H1 (cell line): Measurements from ENCODE around the gene OR5AU1. TPM values are rescaled to one million over a fixed set of nuclear protein-coding genes. Genes with fewer than 3 reads are reported as not detected.
"Not testable (repeated sequence)": the region's sequence is repeated elsewhere in the genome, so short reads cannot be mapped to it uniquely, and the experiment has no call there.

Experiments used
- CTCF ChIA-PET: fragments of 300-600 bp; sonication (Branson Sonifier 250); formaldehyde crosslinking; loops from one replicate; lab custom pipeline; 2021; ENCODE audit not compliant: partially characterized antibody; lab: Charles Lee
- POLR2A ChIA-PET: fragments of 300-600 bp; sonication (Branson Sonifier 250); formaldehyde crosslinking; loops from one replicate; lab custom pipeline; 2021; ENCODE audit warnings: inconsistent platforms; ENCODE audit not compliant: partially characterized antibody; lab: Charles Lee
- DNase-seq, 2 experiments: peaks; one replicate each; pipeline versions ENCODE4 v3.0.0 to v3.0.0-alpha.2; 2010 to 2022; ENCODE audit warnings: low spot score in 2 of 2, low read depth in 1 of 2, mixed read lengths in 1 of 2
- FAIRE-seq: peaks from 2 replicates; lab custom pipeline; 2011; peaks lifted over from hg19 to GRCh38; lab: Jason Lieb, UNC
- H2AFZ ChIP-seq: 2 replicates; pipeline ENCODE4 v1.8.1; 2012; ENCODE audit warnings: low read length, inconsistent platforms
- H2AK5ac ChIP-seq: 2 replicates; pipeline ENCODE4 v1.6.1; 2013; ENCODE audit warnings: low read depth, low read length
- H2BK120ac ChIP-seq: replicated peaks from 2 replicates; pipeline ENCODE3; 2013; ENCODE audit warnings: low read depth, low read length, inconsistent platforms
- H2BK12ac ChIP-seq: 2 replicates; pipeline ENCODE4 v1.6.1; 2013; ENCODE audit warnings: low read depth, low read length
- H2BK15ac ChIP-seq: 2 replicates; pipeline ENCODE4 v1.6.1; 2013; ENCODE audit warnings: low read length
- H2BK20ac ChIP-seq: 2 replicates; pipeline ENCODE4 v1.6.1; 2013; ENCODE audit warnings: low read length
- H2BK5ac ChIP-seq: 2 replicates; pipeline ENCODE4 v1.6.1; 2013; ENCODE audit warnings: low read depth, low read length
- H3K14ac ChIP-seq: 2 replicates; pipeline ENCODE4 v1.6.1; 2013; ENCODE audit warnings: inconsistent platforms; ENCODE audit not compliant: insufficient read length
- H3K18ac ChIP-seq: 2 replicates; pipeline ENCODE4 v1.6.1; 2013; ENCODE audit warnings: low read length; ENCODE audit errors: extremely low read depth
- H3K23ac ChIP-seq: 2 replicates; pipeline ENCODE4 v1.6.1; 2013; ENCODE audit warnings: inconsistent platforms; ENCODE audit not compliant: insufficient read length
- H3K23me2 ChIP-seq: 2 replicates; pipeline ENCODE4 v1.6.1; 2013; ENCODE audit warnings: low read depth, low read length
- H3K27ac ChIP-seq: 2 replicates; pipeline ENCODE4 v1.6.1; 2011; ENCODE audit warnings: low read depth, low read length, inconsistent platforms
- H3K27me3 ChIP-seq, 4 experiments: replicated peaks in 1 of 4; 1 replicate in 1 of 4; 2 replicates in 3 of 4; pipeline versions ENCODE4 v1.6.1 to v1.8.1; 2011 to 2013; ENCODE audit warnings: low read length in 3 of 4, mild to moderate bottlenecking in 3 of 4, inconsistent platforms in 2 of 4, mixed read lengths in 2 of 4, moderate library complexity in 1 of 4; ENCODE audit not compliant: control insufficient read depth in 3 of 4, insufficient read depth in 3 of 4; ENCODE audit errors: extremely low read depth in 1 of 4
- H3K36me3 ChIP-seq, 4 experiments: 2 replicates each; pipeline versions ENCODE4 v1.6.1 to v1.8.1; 2011 to 2013; ENCODE audit warnings: mild to moderate bottlenecking in 4 of 4, low read length in 3 of 4, moderate library complexity in 2 of 4, control low read depth in 1 of 4, inconsistent platforms in 1 of 4; ENCODE audit not compliant: insufficient read depth in 4 of 4, control insufficient read depth in 2 of 4
- H3K4ac ChIP-seq: replicated peaks from 2 replicates; pipeline ENCODE3; 2013; ENCODE audit warnings: low read length, low read depth, mixed read lengths, inconsistent platforms; ENCODE audit not compliant: insufficient read length
- H3K4me1 ChIP-seq, 4 experiments: replicated peaks in 1 of 4; 1 replicate in 1 of 4; 2 replicates in 3 of 4; pipeline versions ENCODE4 v1.6.1 to v1.8.1; 2011 to 2013; ENCODE audit warnings: low read length in 3 of 4, inconsistent platforms in 2 of 4, mixed read lengths in 1 of 4; ENCODE audit not compliant: insufficient read depth in 4 of 4, control insufficient read depth in 3 of 4
- H3K4me2 ChIP-seq, 2 experiments: 2 replicates each; pipeline versions ENCODE4 v1.6.1 to v1.8.1; 2011 to 2013; ENCODE audit warnings: low read depth in 2 of 2, low read length in 2 of 2, control low read depth in 1 of 2, inconsistent platforms in 1 of 2, mild to moderate bottlenecking in 1 of 2; ENCODE audit not compliant: insufficient read depth in 1 of 2
- H3K4me3 ChIP-seq, 4 experiments: fragments of 200-600, 300-600 bp in 1 of 4; sonication (generic), shearing (Covaris generic), sonication (Bioruptor Twin) in 1 of 4; 2 replicates each; pipeline versions ENCODE4 v1.5.1 to v1.8.1; 2011 to 2016; ENCODE audit warnings: low read length in 4 of 4, low read depth in 3 of 4, control low read depth in 2 of 4, inconsistent platforms in 2 of 4, mild to moderate bottlenecking in 2 of 4, mixed read lengths in 1 of 4, moderate library complexity in 1 of 4; ENCODE audit not compliant: insufficient read depth in 2 of 4; ENCODE audit errors: extremely low read depth in 1 of 4
- H3K56ac ChIP-seq: replicated peaks from 2 replicates; pipeline ENCODE3; 2013; ENCODE audit warnings: low read depth, mild to moderate bottlenecking, mixed read lengths, low read length, inconsistent platforms; ENCODE audit not compliant: insufficient read length
- H3K79me1 ChIP-seq: 2 replicates; pipeline ENCODE4 v1.6.1; 2013; ENCODE audit warnings: low read depth, low read length, control low read depth
- H3K79me2 ChIP-seq, 2 experiments: 2 replicates each; pipeline versions ENCODE4 v1.6.1 to v1.8.1; 2012 to 2013; ENCODE audit warnings: low read length in 2 of 2, mild to moderate bottlenecking in 2 of 2, inconsistent platforms in 1 of 2; ENCODE audit not compliant: insufficient read depth in 2 of 2, control insufficient read depth in 1 of 2
- H3K9ac ChIP-seq, 4 experiments: replicated peaks in 1 of 4; 1 replicate in 1 of 4; 2 replicates in 3 of 4; pipeline versions ENCODE4 v1.6.1 to v1.8.1; 2011 to 2013; ENCODE audit warnings: low read depth in 3 of 4, low read length in 3 of 4, control low read depth in 2 of 4, mild to moderate bottlenecking in 2 of 4, moderate library complexity in 2 of 4, inconsistent platforms in 1 of 4; ENCODE audit errors: extremely low read depth in 1 of 4
- H3K9me3 ChIP-seq, 2 experiments: 2 replicates each; pipeline versions ENCODE4 v1.6.1 to v1.8.1; 2012 to 2013; ENCODE audit warnings: mild to moderate bottlenecking in 2 of 2, moderate library complexity in 2 of 2, control low read depth in 1 of 2, inconsistent platforms in 1 of 2, low read depth in 1 of 2, low read length in 1 of 2, mixed read lengths in 1 of 2; ENCODE audit not compliant: insufficient read depth in 2 of 2
- H4K20me1 ChIP-seq, 2 experiments: replicated peaks in 1 of 2; 2 replicates each; pipeline versions ENCODE3 to v1.8.1; 2011 to 2013; ENCODE audit warnings: inconsistent platforms in 2 of 2, low read length in 2 of 2, mild to moderate bottlenecking in 1 of 2; ENCODE audit not compliant: insufficient read depth in 2 of 2, control insufficient read depth in 1 of 2
- H4K5ac ChIP-seq: 2 replicates; pipeline ENCODE4 v1.6.1; 2013; ENCODE audit warnings: low read length, low read depth, mixed read lengths, inconsistent platforms; ENCODE audit not compliant: insufficient read length
- H4K8ac ChIP-seq: 2 replicates; pipeline ENCODE4 v1.8.0; 2013; ENCODE audit warnings: mild to moderate bottlenecking, moderate library complexity, low read length, inconsistent platforms; ENCODE audit not compliant: insufficient read depth; ENCODE audit errors: extremely low read depth
- H4K91ac ChIP-seq: replicated peaks from 2 replicates; pipeline ENCODE3; 2013; ENCODE audit warnings: low read length, mixed read lengths, inconsistent platforms; ENCODE audit not compliant: insufficient read length
- TAF7 ChIP-seq: optimal IDR thresholded peaks from 2 replicates; pipeline ENCODE3; 2011; ENCODE audit warnings: low read depth, mild to moderate bottlenecking, inconsistent platforms, low read length, moderate library complexity, borderline replicate concordance
- WGBS, 2 experiments: shearing (Covaris generic) in 1 of 2; methylation state at CpG; one replicate each; pipeline versions ENCODE4 v1.1.6 to v1.1.7; 2013 to 2015; ENCODE audit warnings: low lambda C conversion rate in 2 of 2, mixed read lengths in 2 of 2, inconsistent platforms in 1 of 2, low coverage in 1 of 2, missing lambda C conversion rate in 1 of 2; ENCODE audit not compliant: insufficient replicate concordance in 2 of 2, insufficient coverage in 1 of 2, insufficient read length in 1 of 2; ENCODE audit errors: extremely low coverage in 1 of 2, missing lambda C conversion rate in 1 of 2; 5-methylcytosine and 5-hydroxymethylcytosine counted together
- polyA plus RNA-seq, 7 experiments: library from polyadenylated mRNA; depleted of rRNA in 3 of 7; stranded (reverse) in 5 of 7; unstranded in 2 of 7; fragments of >200 nt in 5 of 7; fragments of 200-250 nt in 2 of 7; gene quantifications; 1 replicate in 5 of 7; 2 replicates in 1 of 7; 4 replicates in 1 of 7; pipeline versions ENCODE4 v1.2.1 to v1.2.3, GENCODE V29; 2011 to 2013; ENCODE audit warnings: missing spikeins in 2 of 7, mixed read lengths in 2 of 7
- total RNA-seq: library from RNA; stranded (reverse); fragmentation: NEBNext Ultra II Directional; extraction: Animal tissue kit (Norgen Biotek cat#: 25700); gene quantifications from 2 replicates; pipeline ENCODE4 v1.2.1, GENCODE V29; 2021

Gene OR5AU1
- total and polyA plus RNA-seq, 2 of the 8 experiments (the other 6 are each of a cell fraction or from before 2014, with no cell fraction given) = not detected

DNA sequence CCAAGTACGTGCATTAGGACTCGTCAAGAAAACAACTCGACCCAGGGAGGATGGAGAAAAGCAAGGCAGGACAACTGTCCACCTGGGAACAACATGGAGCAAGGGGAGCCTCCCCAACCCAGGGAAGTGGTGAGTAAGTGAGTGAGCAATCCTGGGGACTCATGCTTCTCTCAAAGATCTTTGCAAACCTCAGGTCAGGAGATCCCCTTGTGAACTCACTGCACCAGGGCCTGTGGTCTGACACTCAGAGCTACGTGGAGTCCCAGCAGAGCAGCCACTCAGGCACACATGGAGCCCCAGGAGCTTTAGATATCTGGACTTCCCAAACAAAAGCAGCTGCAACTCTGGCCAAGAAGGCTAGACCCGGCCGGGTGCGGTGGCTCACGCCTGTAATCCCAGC lies 12.2 kb upstream of the OR5AU1 start (continued):
- TF ChIP-seq TAF7 = no peak

DNA sequence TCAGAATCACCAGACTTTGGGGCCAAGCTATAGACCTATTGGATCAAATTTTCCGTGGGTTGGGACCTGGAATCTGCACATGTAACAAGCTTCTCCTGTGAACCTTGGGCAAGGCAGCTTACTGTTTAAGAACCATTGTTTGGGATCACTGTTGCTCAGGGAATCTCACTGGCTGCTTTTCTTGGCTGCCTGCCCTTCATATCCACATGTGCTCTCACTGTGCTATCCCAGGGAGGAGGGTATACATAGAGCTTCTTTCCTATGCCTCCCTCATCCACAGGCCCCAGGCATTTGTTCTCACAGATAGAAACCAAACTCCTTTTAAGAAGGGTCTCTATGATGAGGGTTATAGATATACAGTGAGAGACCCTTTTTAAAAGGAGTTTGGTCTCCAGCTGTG lies 9.8 kb upstream of the OR5AU1 start:
- not testable (repeated sequence) for H2BK20ac ChIP-seq, H3K27ac ChIP-seq, DNase-seq, H3K27me3 ChIP-seq, H3K4me3 ChIP-seq, H3K36me3 ChIP-seq, H2BK120ac ChIP-seq, H3K23ac ChIP-seq, H3K18ac ChIP-seq, H2AK5ac ChIP-seq, H3K4me2 ChIP-seq, H4K8ac ChIP-seq, H3K79me2 ChIP-seq, H3K9ac ChIP-seq, H2BK5ac ChIP-seq, H4K5ac ChIP-seq, H3K4me1 ChIP-seq, H2AFZ ChIP-seq, H2BK15ac ChIP-seq, H4K20me1 ChIP-seq, H3K56ac ChIP-seq, H3K14ac ChIP-seq, H4K91ac ChIP-seq, H2BK12ac ChIP-seq, H3K23me2 ChIP-seq, FAIRE-seq, H3K4ac ChIP-seq, H3K9me3 ChIP-seq, H3K79me1 ChIP-seq
- 78% methylated on average over 1 of the region's 1 CpG; no CpG with 5 or more reads in 1 of the 2 experiments for WGBS, 2 experiments
- ChIA-PET CTCF (interaction anchor here (1.0 to 1.8 kb wide), 2 partner anchors 9 to 61 kb away, joined by 4 to 6 read pairs; no protein-coding TSS in a partner anchor), POLR2A (interaction anchor here (0.7 to 1.0 kb wide), 2 partner anchors 32 to 38 kb away, joined by 3 read pairs; no protein-coding TSS in a partner anchor)
